Skeletal muscle satellite cell (primary cell): Measurements from ENCODE around the gene COA1.

ENCODE experiments used
- H3K27me3 ChIP-seq: 2 replicates; pipeline ENCODE4 v1.7.0; 2013; ENCODE audit warnings: low read length; ENCODE audit not compliant: control insufficient read depth, insufficient read depth
- H3K36me3 ChIP-seq: 2 replicates; pipeline ENCODE4 v1.7.0; 2013; ENCODE audit warnings: mild to moderate bottlenecking, control low read depth, low read length; ENCODE audit not compliant: insufficient read depth
- H3K4me1 ChIP-seq: 2 replicates; pipeline ENCODE4 v1.7.0; 2013; ENCODE audit warnings: low read length; ENCODE audit not compliant: control insufficient read depth, insufficient read depth
- H3K4me2 ChIP-seq: 2 replicates; pipeline ENCODE4 v1.7.0; 2013; ENCODE audit warnings: mild to moderate bottlenecking, low read length
- H3K4me3 ChIP-seq: 2 replicates; pipeline ENCODE4 v1.7.0; 2013; ENCODE audit warnings: low read length
- H3K9ac ChIP-seq: 2 replicates; pipeline ENCODE4 v1.7.0; 2013; ENCODE audit warnings: mild to moderate bottlenecking, low read depth, low read length, moderate library complexity
- H3K9me3 ChIP-seq: replicated peaks from 2 replicates; pipeline ENCODE4 v1.7.0; 2013; ENCODE audit warnings: mild to moderate bottlenecking, control low read depth, low read length

Gene COA1

DNA sequence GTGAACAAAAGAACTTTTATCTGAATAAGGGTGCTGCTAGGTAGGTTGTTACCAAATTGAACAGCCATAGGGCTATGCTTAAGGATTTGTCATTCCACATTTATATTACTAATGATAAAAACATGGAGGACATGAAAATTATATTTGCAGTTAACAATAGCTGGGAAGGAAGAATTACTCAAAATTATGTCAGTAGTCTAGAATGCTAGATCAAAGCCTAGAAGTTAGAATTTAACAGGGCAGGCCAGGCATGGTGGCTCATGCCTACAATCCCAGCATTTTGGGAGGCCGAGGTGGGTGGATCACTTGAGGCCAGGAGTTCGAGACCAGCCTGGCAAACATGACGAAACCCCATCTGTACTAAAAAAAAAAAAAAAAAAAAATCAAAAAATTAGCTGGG, 137.0 kb downstream of the COA1 start:
- no peak overlapping the region for H3K4me3 ChIP-seq
- H3K27me3 ChIP-seq, result no peaks in the 10 kb centered on the region
- peaks cover 10% of the 10 kb centered on the region for H3K4me1 ChIP-seq
- peaks cover 18% of the 10 kb centered on the region for H3K36me3 ChIP-seq
- H3K9me3 ChIP-seq, result no peaks in the 10 kb centered on the region
- H3K4me2 ChIP-seq, result no peak overlapping the region
- H3K9ac ChIP-seq, result no peak overlapping the region

DNA sequence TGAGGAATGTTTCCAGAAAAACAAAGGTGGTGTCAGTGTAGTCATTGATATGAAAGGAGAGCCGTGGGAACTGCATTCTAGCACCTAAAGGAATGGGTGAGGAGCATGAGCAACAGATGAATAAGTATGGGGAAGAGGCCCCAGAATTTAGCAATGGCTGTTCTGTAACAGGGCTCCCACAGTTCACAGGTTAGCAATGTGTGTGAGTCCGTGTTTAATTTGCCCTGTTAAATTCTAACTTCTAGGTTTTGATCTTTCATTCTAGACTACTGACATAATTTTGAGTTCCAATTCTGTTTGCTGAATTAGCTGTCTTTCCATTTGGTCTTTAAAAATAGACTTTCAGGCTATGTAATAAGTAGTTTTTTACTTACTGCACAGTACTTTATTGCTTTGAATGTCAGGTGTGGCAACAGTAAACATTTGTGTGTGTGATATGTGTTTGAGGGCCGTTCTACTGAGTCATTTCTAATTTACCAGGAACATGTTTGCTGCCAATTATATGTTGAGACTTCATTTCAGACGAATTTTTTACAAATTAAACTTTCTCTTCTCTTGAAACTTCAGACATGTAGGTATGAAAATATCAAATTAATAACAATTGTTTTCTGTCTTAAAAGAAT, 137.7 kb downstream of the COA1 start:
- Histone ChIP-seq H3K9me3 (no peaks in the 10 kb centered on the region), H3K4me3 (no peak overlapping the region), H3K4me1 (peaks cover 10% of the 10 kb centered on the region), H3K27me3 (no peaks in the 10 kb centered on the region), H3K4me2 (peak overlapping the region; percentile 8), H3K9ac (no peak overlapping the region), H3K36me3 (peaks cover 11% of the 10 kb centered on the region)

DNA sequence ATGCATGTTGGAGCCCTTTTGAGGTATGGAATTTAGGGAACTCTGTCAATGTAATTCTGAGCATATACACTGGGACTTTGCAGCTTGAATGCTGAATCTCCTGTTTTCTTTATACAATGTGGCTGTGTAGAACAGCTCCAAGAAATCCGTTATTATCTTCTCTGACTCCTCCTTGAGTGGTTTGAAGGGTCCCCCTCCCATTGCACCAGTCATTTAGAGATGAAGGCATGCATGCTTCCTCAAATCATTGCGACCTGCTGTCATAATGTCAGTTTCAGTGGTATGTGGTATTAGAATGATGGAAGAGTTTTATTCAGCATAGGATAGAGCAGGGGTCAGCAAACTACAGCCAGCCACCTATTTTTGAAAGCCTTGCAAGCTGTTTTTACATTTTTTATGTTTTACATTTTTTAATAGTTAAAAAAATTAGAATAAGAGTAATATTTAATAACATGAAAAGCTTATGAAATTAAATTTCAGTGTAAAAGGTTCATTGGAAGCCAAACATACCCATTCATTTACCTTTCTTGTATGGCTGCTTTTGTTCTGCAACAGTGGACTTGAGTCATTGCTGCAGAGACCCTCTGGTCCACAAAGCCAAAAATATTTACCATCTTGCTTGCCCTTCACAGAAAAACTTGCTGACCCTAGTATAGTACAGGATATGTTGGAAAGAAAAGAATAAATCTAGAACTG, 138.3 kb downstream of the COA1 start:
- H3K4me1 ChIP-seq, result peaks cover 14% of the 10 kb centered on the region

DNA sequence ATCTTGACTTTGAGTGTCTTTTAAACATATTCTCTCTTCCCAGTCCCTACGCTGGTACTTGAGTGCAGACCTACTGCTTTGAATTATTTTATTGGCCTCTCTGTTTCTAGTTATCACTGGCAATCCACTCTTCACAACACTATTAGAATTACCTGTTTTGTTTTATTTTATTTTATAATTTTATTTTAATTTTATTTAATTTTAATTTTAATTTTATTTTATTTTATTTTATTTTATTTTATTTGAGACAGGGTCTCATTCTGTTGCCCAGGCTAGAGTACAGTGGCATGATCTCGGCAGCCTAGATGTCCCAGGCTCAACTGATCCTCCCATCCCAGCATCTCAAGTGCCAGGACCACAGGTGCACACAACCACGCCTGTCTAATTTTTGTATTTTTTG, 139.6 kb downstream of the COA1 start:
- Histone ChIP-seq H3K9ac (no peak overlapping the region), H3K4me3 (no peak overlapping the region), H3K4me1 (peaks cover 16% of the 10 kb centered on the region), H3K4me2 (no peak overlapping the region), H3K36me3 (peaks cover 7% of the 10 kb centered on the region), H3K27me3 (no peaks in the 10 kb centered on the region), H3K9me3 (no peaks in the 10 kb centered on the region)

More for the DNA sequence above, 138.3 kb downstream of the COA1 start:
- Histone ChIP-seq H3K9ac (no peak overlapping the region), H3K4me3 (no peak overlapping the region), H3K9me3 (no peaks in the 10 kb centered on the region), H3K27me3 (no peaks in the 10 kb centered on the region), H3K36me3 (peaks cover 7% of the 10 kb centered on the region), H3K4me2 (peak overlapping the region; percentile 8)
